GM19438 (cell line): Measurements from ENCODE around the gene PAFAH1B1.
"Not testable (repeated sequence)": the region's sequence is repeated elsewhere in the genome, so short reads cannot be mapped to it uniquely, and the experiment has no call there.

Experiments used
- ATAC-seq: cut with Tn5 transposase; IDR thresholded peaks from one replicate; pipeline ENCODE4 v1.9.1; 2021; ENCODE audit warnings: low read depth; ENCODE audit not compliant: unreplicated experiment

Gene PAFAH1B1

DNA sequence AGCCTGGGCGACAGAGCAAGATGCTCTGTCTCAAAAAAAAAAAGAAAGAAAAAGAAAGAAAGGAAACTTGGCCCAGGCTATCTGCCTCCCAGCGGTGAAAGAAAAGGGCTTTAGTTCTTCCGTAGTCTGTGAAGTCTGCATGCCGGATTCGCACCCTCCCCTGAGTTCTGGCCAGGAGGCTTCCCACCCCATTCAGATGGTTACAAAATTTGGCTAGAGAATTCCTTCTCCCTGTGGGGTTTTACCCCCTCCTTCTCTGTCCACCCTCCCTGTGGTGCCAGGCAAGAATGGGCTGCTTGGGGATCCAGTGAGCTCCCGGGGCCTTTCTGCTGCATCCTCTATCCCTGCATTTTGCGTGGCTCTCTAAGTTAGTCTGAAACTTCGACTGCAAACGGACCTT, 37.8 kb downstream of the PAFAH1B1 start:
- ATAC-seq: no peak

DNA sequence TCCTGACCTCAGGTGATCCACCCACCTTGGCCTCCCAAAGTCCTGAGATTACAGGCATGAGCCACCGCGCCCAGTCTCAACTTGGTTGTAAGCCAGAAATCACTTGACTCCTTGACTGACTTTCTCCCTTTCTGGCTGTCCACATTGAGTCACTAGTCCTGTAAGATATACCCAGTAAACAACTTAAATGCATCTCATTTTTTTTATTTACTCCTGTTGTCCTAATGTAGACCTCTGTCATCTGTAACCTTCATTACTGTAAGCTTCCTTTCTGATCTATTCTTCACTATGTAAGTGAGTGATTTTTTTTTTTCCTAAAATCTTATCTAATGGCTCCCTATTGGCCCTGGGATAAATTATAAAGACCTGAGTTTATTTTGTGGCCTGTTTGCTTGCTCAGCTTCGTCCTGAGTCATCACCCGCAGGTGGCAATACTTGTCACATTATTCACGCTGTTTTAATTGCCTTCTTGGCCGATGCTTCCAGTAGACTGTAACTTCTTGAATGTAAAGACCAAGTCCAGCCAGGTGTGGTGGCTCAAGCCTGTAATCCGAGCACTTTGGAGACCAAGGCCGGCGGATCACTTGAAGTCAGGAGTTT, 41.0 kb downstream of the PAFAH1B1 start:
- no peak for ATAC-seq

DNA sequence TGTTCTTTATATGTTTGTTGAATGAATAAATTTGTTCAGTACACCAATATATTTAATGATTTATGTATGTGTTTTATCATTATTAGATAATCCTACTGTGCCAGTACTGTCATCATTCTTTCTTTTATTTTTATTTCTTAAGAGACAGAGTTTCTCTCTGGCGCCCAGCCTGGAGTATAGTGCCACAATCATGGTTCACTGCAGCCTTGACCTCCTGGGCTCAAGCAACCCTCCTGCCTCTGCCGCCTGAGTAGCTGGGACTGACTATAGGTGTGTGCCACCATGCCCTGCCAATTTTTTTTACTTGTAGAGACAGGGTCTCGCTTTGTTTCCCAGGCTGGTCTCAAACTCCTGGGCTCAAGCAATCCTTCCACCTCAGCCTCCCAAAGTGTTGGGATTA, 41.8 kb downstream of the PAFAH1B1 start:
- no peak for ATAC-seq

DNA sequence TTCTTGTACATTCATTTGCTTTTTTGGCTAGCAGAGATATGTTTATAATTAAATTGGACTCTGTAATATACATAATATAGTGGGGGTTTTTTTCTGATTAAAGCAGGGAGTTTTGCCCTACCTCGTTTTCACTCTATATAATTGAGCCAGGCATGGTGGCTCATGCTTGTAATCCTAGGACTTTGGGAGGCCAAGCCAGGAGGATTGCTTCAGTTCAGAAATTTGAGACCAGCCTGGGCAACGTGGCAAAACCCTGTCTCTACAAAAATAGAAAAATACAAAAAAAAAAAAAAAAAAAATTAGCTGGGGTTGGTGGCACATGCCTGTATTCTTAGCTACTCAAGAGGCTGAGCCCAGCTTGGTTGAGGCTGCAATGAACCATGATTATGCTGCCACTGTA, 42.2 kb downstream of the PAFAH1B1 start:
- no peak for ATAC-seq

DNA sequence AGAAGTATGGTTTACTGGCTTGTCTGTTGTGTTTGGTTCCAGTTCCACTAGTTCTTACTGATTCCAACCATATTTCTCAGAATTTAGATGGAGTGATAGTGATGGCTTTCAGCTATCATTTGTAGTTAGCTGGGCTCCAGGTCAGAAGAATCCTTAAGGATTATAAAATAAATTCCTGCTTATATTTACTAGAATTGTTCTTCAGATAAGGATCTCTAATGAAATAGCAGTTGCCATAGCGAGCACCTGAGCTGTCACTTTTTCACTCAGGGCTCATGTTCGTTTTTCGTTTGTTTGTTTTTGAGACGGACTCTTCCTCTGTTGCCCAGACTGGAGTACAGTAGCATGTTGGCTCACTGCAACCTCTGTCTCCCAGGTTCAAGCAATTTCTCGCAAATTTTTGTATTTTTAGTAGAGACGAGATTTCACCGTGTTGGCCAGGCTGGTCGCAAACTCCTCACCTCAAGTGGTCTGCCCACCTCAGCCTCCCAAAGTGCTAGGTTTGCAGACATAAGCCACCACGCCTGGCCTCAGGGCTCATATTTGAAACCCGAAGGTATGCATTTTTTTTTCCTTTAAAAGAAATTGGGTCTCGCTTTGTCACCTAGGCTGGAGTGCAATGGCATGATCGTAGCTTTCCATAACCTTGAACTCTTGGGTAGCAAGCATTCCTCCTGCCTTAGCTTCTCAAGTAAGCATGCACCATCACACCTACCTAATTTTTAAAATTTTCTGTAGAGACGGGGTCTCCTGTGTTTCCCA, 42.9 kb downstream of the PAFAH1B1 start:
- no peak for ATAC-seq

DNA sequence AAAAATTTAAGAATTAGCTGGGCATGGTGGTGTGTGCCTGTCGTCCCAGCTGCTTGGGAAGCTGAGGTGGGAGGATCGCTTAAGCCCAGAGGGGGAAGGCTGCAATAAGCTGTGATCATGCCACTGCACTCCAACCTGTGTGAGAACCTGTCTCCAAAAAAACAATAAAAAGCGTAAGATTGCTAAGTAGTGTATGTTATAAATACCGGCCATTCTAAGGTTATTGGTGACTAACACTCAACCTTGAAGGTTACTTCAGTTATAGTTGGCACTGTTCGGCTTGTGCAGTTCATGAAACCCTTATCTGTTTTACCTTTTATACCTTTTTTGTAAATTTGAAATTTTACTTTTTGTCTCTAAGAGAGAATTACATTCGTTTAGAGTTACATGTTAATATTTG, 44.0 kb downstream of the PAFAH1B1 start:
- ATAC-seq: no peak

DNA sequence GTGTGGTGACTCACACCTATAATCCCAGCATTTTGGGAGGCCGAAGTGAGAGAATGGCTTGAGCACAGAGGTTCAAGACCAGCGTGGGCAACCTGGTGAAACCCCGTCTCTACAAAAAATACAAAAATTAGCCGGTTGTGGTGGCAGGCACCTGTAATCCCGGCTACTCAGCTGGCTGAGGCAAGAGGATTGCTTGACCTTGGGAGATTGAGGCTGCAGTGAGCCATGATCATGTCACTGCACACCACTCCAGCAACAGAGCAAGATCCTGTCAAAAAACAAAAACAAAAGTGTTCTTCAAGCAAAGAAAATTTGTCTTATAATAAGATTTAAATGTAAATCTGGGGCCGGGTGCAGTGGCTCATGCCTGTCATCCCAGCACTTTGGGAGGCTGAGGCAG, 51.5 kb downstream of the PAFAH1B1 start:
- no peak for ATAC-seq

DNA sequence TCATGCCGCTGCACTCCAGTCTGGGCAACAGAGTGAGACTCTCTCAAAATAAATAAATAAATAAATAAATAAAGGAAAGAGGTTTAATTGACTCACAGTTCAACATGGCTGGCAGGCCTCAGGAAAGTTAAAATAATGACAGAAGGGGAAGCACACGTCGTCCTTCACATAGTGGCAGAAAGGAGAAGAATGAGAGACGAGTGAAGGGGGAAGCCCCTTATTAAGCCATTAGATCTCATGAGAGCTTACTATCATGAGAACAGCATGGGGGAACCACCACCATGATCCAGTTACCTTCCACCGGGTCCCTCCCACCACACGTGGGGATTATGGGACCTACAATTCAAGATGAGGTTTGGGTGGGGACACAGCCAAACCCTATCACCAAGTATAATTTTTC, 54.5 kb downstream of the PAFAH1B1 start:
- ATAC-seq: no peak

DNA sequence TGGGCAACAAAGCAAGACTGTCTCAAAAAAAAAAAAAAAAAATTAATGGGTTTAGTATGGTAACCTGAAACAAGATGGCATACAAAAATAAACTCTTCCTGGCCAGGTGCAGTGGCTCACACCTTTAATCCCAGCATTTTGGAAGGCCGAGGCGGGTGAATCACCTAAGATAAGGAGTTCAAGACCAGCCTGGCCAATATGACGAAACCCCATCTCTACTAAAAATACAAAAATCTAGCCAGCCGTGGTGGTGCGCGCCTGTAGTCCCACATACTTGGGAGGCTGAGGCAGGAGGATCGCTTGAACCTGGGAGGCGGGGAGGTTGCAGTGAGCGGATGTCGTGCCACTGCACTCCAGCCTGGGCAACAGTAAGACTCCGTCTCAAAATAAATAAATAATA, 55.7 kb downstream of the PAFAH1B1 start:
- ATAC-seq: no peak

DNA sequence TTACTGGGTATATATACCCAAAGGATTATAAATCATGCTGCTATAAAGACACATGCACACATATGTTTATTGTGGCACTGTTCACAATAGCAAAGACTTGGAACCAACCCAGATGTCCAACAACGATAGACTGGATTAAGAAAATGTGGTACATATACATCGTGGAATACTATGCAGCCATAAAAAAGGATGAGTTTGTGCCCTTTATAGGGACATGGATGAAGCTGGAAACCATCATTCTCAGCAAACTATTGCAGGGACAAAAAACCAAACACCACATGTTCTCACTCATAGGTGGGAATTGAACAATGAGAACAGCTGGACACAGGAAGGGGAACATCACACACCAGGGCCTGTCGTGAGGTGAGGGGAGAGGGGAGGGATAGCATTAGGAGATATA, 59.5 kb downstream of the PAFAH1B1 start:
- ATAC-seq: not testable (repeated sequence)

DNA sequence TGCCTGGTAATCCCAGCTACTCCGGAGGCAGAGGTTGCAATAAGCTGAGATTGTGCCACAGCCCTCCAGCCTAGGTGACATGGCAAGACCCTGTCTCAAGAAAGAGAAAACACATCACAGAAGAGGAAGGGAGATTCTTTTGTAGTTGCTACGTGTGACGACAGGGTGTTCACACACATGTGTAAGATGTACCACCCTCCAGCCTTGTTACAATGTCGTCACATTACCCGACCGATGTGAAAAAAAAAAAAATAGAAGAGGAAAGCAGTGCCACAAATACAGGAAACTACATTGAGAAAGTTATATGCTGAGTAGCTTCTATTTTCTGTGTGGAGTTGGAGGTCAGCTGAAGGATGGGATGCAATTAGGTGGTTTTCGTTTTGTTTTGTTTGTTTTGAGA, 62.1 kb downstream of the PAFAH1B1 start:
- no peak for ATAC-seq

DNA sequence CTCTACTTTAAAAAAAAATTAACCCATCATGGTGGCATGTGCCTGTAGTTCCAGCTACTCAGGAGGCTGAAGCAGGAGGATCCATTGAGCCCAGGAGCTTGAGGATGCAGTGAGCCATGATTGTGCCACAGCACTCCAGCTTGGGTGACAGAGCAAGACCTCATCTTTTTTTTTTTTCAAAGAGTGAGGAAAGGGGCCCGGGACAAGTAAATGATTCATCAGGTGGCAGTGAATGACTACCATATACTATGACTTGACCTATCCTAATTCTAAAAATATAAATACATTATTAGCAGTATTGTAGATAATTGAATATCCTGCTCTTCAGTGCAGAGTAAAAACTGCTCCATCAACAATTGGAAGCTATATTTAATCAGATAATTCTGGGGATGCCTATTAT, 62.8 kb downstream of the PAFAH1B1 start:
- ATAC-seq: no peak

DNA sequence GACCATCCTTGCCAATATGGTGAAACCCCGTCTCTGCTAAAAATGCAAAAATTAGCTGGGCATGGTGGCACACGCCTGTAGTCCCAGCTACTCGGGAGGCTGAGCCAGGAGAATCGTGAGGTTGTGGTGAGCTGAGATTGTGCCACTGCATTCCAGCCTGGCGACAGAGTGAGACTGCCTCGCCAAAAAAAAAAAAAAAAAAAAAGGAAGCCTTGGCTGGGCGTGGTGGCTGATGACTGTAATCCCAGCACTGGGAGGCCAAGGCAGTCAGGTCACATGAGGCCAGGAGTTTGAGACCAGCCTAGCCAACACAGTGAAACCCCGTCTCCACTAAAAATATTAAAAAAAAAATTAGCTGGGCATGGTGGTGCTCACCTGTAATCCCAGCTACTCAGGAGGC, 65.9 kb downstream of the PAFAH1B1 start:
- ATAC-seq: not testable (repeated sequence)

DNA sequence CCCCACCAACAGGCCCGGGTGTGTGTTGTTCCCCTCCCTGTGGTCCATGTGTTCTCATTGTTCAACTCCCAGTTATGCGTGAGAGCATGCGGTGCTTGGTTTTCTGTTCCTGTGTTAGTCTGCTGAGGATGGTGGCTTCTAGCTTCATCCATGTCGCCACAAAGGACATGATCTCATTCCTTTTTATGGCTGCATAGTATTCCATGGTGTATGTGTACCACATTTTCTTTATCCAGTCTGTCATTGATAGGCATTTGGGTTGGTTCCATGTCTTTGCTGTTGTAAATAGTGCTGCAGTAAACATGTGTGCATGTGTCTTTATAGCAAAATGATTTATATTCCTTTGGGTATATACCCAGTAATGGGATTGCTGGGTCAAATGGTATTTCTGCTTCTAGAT, 67.0 kb downstream of the PAFAH1B1 start:
- ATAC-seq: not testable (repeated sequence)

DNA sequence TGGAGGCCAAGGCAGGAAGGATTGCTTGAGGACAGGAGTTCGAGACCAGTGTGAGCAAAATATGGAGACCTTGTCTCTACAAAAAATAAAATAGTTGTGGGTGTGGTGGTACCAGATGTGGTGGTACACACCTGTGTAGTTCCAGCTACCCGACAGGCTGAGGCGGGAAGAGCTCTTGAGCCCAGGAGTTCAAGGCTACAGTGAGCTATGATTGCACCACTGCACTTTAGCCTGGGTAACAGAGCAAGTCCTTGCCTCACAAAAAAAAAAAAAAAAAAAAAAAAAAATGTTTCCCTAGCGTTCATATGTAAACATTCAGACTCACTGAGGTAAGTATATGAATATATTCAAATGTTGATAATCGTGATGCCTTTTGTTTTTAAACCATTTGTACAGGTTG, 78.6 kb downstream of the PAFAH1B1 start:
- ATAC-seq: no peak

DNA sequence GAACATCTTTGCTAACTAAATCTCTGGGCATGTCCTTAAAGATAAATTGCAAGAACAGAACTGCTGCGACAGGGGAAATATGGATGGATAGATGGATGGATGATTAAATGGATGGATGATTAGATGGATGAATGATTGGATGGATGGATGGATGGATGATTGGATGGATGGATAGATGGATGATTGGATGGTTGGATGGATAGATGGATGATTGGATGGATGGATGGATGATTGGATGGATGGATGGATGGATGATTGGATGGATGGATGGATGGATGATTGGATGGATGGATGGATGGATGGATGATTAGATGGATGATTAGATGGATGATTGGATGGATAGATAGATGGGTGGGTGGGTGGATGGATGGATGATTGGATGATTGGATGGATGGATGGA, 85.8 kb downstream of the PAFAH1B1 start:
- ATAC-seq: not testable (repeated sequence)

DNA sequence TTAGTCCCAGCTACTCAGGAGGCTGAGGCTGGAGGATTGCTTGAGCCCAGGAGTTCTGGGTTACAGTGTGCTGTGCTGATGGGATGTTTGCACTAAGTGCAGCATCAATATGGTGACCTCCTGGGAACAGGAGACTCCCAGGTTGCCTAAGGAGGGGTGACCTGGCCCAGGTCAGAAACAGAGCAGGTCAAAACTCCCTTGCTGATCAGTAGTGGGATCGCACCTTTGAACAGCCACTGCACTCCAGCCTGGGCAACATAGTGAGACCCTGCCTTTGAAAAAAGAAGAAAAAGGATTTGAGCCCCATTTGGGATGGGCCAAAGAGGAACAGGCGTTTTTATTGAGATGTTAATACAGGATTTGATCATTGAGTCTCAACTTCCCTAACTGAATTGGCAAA, 87.5 kb downstream of the PAFAH1B1 start:
- no peak for ATAC-seq

DNA sequence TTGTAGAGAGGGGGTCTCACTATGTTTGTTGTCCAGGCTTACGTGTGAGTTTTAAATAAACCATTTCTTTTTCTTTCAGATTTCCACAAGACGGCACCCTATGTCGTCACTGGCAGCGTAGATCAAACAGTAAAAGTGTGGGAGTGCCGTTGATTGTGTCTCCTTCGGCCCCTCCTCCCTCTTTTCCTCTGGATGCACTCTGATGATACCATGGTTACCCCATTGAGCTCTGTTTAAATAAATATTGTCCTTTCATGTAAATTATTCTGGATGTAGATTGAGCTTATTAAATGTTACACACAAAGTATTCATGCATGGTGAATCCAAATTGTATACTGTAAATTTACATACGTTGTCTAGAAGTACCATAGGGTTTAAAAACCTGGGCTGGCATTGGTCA, 88.2 kb downstream of the PAFAH1B1 start:
- no peak for ATAC-seq

DNA sequence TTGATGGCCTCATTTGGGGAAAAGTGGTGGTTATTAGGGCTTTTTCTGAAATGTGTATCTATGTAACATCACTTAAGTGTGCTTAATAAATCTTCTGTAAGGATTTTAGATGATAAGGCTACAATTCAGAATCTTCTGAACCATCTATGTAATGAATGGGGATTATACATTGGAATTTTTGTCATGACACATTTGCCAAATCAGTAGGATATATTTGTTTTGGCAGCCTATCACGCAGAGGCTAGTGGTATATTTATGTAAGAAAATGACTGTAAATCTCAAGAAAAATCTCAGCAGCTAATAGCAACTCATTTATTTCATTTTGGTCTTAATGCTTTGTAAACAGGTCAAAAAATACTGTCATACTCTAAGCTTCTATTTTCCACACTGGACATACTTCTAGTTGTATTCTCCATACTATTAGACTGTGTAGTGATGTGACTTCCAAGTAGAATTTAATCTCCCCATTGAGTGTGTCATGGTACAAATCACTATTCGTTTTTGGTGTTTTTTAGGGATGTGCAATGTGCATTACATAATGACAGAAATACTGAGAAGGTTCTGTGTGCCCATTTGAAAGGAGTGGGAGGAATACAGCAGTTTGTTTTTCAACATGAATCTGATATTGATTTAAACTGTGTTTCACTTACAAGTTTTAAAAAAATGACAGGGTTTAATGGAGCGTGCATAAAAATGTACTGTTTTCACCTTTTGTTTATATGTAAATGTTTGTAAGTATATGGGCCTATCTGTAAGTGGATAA, 88.9 kb downstream of the PAFAH1B1 start:
- no peak for ATAC-seq

DNA sequence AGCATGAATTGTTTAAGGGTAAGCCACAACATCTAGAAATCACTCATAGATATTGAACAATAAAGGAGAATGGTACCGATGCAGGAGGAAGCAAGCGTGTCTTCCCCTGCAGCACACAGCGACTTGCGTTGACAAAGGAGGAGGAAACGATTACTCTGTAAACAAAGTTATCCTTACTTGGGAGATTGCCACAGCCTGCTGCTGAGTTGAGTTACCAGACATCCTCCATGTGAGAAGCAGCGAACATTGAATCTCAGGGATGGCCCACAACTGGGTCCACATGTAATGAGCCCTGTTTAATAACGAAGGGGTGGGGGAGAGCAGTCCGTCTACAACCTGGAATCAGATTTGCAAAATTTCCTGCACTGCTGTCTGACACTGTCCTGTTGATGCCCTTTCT, 90.5 kb downstream of the PAFAH1B1 start:
- no peak for ATAC-seq

DNA sequence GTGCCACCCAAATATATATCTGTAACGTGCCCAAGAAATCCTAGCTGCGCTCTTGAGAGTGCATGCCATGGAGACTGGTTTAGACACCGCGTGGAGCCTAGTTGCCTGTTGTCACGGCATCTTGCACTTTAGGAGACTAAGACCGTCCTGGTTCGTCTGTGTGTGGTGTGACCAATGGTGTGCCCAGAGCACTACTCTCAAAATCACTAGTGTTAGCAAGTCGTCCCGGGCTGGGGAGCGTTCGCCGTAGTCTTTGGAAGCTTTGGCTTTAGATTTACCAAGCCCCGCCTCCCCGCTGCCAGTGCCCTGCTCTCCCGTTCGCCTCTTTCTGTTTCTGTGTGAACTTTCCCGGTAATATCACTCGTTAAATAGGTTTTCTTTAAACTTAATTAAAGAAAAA, 91.1 kb downstream of the PAFAH1B1 start:
- no peak for ATAC-seq

DNA sequence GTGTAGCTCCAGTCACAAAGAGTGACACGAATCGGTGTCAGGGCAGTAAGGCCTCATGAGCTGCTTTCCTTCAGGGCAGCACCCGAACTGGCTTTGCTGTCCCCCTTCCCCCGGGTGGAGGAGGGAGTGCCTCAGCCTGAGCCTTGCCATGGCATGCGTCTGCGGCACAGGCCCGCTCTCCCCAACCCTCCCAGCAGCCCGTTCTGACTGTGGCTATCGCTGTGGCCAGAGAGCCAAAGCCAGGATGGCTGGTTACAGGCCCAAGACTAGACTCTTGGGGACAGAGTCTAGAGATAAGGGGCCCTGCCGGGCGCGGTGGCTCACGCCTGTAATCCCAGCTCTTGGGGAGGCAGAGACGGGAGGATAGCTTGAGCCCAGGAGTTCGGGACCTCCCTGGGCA, 92.2 kb downstream of the PAFAH1B1 start:
- ATAC-seq: no peak
